HuH-7 (cell line): ENCODE data around the gene APP.

Experiments
- DNase-seq: peaks from one replicate; pipeline ENCODE4 v3.0.0; 2011; ENCODE audit warnings: low spot score

Gene APP

DNA sequence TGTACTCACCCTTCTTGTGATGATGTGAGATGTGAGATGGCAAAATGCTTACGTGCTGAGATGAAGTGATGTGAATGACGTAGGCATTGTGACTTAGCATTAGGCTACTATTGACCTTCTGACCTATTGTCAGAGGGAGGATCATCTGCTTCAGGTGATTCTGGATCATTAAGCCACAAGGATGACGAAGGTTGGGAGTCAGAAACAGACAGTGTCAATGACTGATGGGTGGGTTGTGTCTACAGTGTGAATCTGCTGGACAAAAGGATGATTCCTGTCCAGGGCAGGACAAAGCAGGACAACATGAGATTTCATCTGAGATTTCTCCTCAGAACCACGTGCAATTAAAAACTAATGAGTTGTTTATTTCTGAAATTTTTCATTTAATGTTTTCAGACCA lies 306.8 kb downstream of the APP start:
- DNase-seq: no peak

DNA sequence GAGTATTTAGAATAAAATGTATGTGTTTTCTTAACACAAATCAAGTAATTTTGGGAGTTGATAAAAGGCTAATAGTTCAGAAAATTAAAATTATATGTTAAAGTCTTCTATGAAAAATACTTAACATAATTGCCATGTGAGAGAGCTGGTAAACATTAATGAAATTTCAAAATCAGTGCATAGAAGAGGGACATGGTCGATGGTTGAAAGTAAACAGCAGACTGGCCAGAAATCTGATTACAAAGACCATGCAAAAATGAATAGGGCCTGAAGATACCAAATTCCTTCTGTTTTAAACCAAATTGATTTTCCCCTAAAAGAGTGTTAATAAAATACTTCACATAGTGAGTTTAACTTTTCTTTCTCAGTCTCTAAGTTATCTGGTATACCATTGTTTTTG lies 307.5 kb downstream of the APP start:
- DNase-seq: no peak

DNA sequence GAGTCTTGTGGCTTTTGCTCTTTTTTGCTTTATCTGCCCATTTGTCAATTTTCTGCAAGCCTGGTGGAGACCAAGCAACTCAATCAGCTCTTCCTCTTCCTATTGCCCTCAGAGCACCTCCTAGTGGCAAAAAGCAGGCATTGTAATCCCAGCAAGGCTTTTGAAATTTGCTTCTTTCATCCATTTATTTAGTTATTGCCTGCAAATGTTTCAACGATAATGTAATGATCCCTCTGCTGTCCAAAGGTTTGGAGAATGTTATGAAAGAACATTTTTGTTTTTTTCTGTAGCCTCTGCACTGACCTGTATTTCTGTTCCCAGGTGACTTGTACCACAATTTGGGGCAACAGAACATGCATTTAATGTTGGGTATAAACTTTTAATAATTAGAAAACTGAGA lies 308.0 kb downstream of the APP start:
- DNase-seq: no peak

DNA sequence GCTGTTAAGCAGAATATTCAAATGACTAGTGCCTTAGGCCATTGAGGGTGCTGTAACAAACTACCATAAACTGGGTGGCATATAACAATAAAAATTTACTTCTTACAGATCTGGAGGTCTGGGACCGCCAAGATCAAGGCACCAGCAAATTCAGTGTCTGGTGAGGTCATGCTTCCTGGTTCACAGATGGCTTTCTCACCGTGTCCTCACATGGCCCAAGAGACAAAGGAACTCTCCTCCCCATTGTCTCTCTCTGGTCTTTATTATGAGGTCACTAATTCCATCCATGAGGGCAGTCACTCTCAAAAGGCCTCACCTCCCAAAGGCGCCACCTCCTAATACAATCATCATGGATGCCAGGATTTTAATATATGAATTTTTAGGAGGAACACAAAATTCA lies 308.5 kb downstream of the APP start:
- no peak for DNase-seq

DNA sequence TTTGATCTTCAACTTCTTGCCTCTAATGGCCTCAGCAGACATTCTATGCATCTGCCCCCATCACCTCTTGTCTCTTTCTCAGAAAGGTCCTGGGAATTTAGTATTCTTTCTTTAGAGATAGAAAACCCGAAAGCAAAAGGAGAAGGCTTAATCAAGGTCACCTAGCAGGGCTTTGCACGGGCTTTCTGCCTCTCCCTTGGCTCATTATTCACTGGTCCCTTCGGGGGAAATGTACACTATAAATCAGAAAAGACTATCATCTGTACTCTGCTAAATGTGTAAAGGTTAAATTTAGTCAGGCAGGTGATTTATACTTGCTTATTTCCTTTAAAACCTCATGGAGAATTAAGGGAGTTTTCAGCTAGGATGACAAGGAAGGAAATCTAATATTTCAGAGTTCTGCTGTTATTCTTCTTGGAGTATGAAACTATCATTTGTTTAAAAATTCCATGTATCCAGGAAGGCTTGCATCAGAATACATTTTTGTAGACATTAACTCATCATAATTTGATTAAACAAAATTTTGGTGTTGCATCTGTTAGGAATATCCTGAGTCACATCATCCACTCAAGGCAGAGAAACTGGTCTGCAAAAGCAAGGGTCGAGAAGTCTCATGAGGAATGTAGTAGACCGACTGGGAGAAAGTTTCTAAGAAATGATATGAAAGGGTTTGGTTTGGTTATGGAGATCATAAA lies 311.2 kb downstream of the APP start:
- DNase-seq: no peak

DNA sequence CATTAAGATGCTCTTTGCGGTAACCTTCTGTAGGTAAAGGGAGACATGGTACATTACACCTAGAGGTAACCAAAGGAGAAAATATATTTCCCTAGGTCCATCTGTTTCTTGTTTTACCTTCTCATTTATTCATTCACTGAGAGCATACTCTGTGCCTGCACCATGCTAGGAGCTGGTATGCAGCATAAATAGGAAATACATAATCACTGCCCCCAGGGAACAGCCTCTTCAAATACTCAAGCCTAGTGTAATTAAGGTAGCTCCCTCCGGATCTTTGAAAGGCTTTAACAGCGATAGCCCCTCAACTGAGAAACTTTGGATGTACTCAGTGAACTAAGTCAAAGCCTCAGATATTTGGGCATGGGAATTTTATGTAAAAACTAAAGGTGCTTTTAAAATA lies 312.2 kb downstream of the APP start:
- DNase-seq: no peak

DNA sequence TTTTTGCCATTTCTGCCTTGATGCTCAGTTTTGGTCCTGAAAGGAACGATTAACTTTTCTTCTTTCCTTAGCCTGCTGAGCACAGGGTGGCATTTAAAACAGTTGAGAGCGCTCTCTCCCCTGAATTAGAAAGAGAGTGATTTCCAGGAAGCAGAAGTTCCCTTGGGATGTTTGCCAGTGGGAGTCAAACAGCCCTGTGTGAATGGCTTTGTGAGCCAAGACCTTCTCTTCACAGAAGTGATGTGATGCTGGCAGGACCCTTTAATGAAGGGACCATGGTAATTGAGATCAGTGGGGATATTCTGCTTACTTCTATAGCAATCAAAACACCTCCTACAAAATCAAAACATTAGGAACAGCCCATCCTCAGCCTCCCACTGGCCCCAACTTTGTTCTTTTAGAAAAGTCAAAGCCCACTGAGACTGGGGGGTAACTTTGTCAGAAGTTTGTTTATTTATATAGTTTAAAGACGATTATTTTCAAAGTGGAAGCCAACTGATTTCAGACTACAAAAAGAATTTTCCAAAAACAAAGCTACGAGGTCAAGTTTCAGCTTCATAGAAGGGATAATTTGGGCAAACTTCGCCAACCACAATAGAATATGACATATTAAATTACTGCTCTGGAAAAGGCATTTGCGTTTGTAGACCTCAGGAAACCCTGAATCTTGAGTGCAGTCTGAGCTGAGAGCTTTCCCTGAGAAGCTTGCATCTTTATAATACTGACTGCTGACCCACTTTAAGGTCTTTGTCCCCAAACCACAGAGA lies 313.1 kb downstream of the APP start:
- no peak for DNase-seq

DNA sequence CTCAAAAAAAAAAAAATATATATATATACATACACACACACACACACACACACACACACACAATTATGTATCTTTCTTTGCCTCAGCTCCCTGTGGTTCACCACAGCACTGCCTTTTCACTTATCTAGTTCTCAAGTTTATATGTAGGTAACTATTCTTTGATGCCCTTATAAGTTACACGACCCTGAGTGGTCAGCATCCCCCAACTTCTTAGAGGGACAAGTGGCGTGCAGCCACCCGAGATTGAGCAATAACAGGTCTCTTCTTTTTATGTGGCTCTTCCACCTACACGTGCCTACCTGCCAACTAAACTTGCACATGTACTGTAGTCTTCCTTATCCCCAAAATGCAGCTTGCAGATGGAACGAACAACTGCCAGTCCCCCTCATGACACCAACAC lies 315.0 kb downstream of the APP start:
- DNase-seq: no peak

DNA sequence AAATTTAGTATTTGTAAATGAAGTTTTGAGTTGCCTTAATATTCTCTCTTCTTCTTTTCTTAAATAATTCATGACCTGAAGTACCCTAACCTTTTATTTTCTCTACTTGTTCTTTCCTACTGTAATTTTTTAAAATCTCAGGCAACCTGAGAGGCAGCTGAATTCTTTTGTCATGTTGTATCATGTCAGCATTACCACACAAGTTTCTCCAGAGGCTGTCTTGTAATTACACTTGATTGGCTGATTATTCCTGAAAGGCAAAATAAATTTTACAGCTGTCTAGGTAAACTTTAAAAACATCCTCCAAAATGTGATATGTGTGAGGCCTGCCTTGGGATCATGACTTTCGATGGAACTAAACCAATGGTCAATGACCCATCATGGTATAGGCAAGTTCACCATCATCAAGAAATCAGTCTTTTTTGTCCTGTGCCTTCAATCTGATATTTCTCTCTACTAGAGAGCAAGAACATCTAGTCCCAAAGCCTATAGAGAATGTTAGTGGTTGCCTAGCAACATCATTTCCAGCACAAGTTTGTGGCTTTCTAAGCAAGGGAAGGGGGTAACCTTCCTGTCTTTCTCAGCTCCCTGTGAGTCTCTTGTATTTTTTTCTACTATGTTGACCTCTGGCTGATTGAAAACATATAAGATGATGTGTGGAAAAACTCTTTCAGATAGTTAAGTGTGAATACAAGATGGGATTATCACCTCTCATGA lies 320.3 kb downstream of the APP start:
- DNase-seq: no peak

DNA sequence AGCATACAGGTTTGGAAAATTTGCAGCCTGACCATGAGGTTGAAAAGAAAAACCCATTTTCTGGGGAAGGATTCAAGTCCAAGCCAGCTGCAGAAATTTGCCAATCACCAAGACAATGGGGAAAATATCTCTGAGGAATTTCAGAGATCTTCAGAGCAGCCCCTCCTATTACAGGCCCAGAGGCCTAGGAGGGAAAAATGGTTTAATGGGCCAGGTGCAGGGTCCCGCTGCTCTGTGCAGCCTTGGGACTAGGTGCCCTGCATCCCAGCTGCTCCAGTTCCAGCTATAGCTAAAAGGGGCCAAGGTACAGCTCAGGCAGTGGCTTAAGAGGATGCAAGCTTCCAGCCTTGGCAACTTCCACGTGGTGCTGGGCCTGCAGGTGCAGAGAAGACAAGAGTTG lies 322.3 kb downstream of the APP start:
- no peak for DNase-seq

DNA sequence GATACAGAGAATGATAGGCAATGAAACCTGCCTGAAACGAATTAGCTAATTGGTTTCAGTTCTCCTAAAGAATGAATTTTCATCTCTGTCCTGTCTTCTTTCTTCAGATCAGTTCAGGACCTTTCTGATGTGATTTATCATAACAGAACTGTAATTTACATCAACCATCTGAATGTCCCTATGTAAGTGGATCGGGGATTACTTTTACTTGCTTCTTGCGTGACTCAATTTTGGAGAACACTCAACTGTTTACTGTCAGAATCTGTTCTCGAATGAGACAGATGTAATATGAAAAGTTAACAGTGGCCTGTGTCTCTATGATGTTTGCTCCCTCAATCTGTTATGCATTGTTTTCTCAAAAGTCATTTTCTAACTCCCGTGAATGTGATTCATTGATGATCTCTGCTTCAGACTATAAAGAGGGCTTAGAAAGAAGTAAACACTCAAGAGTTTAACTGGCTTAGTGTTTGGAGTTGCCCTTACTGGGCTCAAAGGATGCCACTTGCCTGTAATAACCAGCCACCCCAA lies 324.8 kb downstream of the APP start:
- DNase-seq: no peak

DNA sequence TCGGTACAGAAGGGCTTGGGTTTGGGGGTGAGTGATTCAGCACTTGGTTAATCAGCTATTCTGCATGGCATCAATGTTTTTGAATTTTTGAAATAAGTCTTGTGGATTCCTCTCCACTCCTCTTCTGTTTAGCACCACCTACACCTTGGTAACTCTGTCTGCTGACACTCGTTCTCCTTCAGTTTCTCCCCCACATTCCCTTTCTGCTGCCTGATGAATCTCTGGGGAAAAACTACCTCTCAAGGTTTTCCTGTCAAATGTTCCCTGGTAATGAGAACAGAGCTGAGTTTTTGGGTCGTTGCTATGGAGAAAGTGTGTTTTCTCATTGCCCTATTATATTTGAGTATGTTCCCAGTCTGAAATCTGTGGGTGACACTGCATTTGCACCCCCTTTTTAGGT lies 327.6 kb downstream of the APP start:
- no peak for DNase-seq

DNA sequence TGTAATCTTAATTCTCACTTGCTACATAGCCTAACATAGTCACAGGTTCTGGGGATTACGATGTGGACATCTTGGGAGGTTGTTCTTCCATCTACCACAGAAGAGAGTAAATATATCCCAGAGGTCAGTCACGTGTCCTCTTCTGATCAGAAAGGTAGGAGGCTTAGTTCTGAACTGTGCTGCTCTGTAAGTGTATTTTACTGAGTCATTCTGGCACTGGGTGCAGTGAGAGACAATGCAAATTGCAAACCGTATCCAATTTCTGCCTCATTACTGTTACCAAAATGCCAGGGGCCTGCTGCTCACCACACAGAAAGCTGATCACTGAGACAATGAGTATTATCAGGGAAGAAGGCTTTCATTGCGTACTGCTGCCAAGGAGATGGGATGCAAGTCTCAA lies 331.8 kb downstream of the APP start:
- no peak for DNase-seq

DNA sequence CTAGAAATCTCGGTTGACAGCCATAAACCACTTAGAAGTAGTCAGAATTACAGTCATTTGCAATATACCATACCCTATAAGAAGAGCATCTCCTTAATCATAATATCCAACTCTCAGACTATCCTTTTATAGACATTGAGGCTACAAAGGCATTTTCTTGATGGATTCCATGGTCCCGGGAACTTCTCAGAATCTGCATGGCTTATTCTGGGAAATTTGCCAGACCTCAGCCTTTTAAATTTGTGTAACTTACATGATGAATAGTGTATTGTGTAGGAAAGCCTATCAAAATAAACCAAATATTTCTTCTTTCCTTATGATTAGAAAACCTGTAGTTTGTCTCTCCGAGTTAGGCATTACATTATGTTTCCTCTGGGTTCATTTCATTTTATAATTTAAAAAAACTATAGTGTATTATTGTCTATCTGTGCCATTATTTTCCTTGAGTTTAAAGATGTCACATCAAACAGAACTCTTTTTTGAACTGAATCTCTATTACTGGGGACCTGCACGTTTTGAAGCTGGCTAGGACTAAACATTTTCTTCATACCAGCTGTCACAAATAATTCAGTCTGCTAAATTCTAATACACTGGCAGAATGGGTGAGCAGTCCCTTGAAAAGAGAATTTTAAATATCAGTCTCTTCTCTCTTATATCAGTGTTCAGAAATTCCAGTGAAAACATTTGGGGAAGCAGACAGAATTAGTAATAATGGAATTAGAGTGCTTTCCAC lies 332.9 kb downstream of the APP start:
- DNase-seq: no peak

DNA sequence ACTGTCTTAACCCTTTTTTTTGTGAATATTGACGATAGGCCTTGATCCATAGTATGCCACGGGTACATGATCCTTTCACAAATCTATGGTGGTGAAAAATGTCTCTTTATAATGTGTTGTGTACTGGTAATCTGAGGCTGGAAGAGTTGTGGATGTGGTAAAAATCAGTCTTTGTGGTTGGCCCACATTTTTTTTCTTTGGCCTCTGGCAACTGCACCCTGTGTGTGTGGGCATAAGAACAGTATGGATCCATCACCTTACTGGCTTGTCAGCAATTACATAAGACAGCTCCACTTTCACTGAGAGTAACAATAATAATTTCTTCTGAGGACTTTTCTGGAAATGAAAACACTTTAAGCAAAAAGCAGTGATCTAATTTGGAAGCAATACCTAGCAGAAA lies 334.2 kb downstream of the APP start:
- no peak for DNase-seq

DNA sequence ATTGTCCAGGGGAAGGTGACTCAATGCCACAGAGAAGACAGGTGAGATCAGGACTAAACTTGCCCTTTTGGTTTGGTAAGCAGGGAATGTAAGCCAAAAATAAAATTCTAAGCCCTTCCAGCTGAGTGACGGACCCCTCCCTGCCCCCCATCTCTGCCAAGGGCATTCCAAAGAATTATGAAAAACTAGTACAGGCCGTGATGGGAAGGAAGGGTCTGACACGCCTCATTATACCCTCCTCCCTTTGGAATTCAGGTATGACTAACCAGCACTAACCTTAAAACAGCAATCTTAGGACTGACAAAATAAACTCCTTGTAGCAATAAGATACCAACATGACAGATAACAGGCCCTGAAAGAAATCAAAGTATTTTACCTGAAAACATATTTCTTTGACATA lies 336.2 kb downstream of the APP start:
- no peak for DNase-seq

DNA sequence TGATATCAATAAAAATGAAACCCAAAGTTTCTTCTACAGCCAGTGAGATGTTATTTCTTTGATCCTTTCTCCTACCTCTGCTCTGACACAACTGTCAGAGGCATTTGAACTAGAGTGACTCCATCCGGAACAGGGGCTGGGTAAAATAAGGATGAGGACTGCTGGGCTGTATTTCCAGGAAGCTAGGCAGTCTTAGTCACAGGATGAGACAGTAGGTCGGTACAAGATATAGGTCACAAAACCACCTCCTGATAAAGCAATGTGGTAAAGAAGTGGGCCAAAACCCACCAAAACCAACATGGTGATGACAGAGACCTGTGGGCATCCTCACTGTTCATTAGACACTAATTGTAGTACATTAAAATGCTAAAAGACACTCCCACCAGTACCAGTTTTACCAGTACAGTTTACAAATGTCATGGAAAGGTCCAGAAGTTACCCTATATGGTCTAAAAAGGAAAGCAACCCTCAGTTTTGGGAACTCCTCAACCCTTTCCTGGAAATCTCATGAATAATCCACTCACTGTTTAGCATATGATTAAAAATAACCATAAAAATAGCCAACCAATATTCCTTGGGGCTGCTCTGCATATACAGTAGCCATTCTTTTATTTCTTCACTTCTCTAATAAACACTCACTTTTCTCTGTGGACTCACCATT lies 339.1 kb downstream of the APP start:
- DNase-seq: no peak
